ENCODE results near the gene CLRN2.

The CLRN2 gene

GRCh38 chr4:17510582-17510981 lies 4.4 kb upstream of the CLRN2 start:
- Histone ChIP-seq H3F3A (ENCODE audit: low read depth) (no peaks in the 10 kb centered on the region), H3K9ac (ENCODE audit: low read depth, low read length, poor library complexity, severe bottlenecking) (peak overlapping the region; percentile 84), H3K4me2 (ENCODE audit: low read depth, low read length, poor library complexity, severe bottlenecking) (peak overlapping the region; percentile 93), H3K9me3 (ENCODE audit: insufficient read depth, low read depth, low read length) (no peaks in the 10 kb centered on the region), H3K9me2 (replicated peaks; ENCODE audit: low read depth, low read length) (no peaks in the 10 kb centered on the region), H3K4me3 (ENCODE audit: low read length, poor library complexity, severe bottlenecking) (peak overlapping the region; percentile 91), H2AFZ (ENCODE audit: low read length) (no peak overlapping the region), H3K27me3 (ENCODE audit: insufficient read depth, low read length, poor library complexity, severe bottlenecking) (no peaks in the 10 kb centered on the region), H3K79me2 (ENCODE audit: insufficient read depth, low read length) (peaks cover 14% of the 10 kb centered on the region), H3K36me3 (ENCODE audit: insufficient read depth, low read length) (no peaks in the 10 kb centered on the region), H3K4me1 (ENCODE audit: insufficient read depth, low read length, poor library complexity, severe bottlenecking) (peaks cover 4% of the 10 kb centered on the region), H4K20me1 (ENCODE audit: insufficient read depth, low read length, poor library complexity, severe bottlenecking) (no peaks in the 10 kb centered on the region)
- TF ChIP-seq CTCF (conservative IDR thresholded peaks at IDR 0.05; ENCODE audit: low read length) (no peak), EZH2phosphoT487 (IDR thresholded peaks at IDR 0.05; ENCODE audit: borderline replicate concordance) (no peak)

GRCh38 chr4:17511051-17511450 lies 3.9 kb upstream of the CLRN2 start:
- Histone ChIP-seq H3K79me2 (ENCODE audit: insufficient read depth, low read length) (peaks cover 14% of the 10 kb centered on the region), H3K4me3 (ENCODE audit: low read length, poor library complexity, severe bottlenecking) (peak overlapping the region; percentile 91), H4K20me1 (ENCODE audit: insufficient read depth, low read length, poor library complexity, severe bottlenecking) (no peaks in the 10 kb centered on the region), H3K4me2 (ENCODE audit: low read depth, low read length, poor library complexity, severe bottlenecking) (peak overlapping the region; percentile 93), H2AFZ (ENCODE audit: low read length) (peak overlapping the region; percentile 92), H3K9me3 (ENCODE audit: insufficient read depth, low read depth, low read length) (no peaks in the 10 kb centered on the region), H3K9me2 (replicated peaks; ENCODE audit: low read depth, low read length) (no peaks in the 10 kb centered on the region), H3K9ac (ENCODE audit: low read depth, low read length, poor library complexity, severe bottlenecking) (peak overlapping the region; percentile 84), H3K36me3 (ENCODE audit: insufficient read depth, low read length) (no peaks in the 10 kb centered on the region), H3F3A (ENCODE audit: low read depth) (no peaks in the 10 kb centered on the region), H3K4me1 (ENCODE audit: insufficient read depth, low read length, poor library complexity, severe bottlenecking) (peaks cover 4% of the 10 kb centered on the region), H3K27me3 (ENCODE audit: insufficient read depth, low read length, poor library complexity, severe bottlenecking) (no peaks in the 10 kb centered on the region)
- no peak for TF ChIP-seq CTCF (conservative IDR thresholded peaks at IDR 0.05; ENCODE audit: low read length)
- no peak for TF ChIP-seq EZH2phosphoT487 (IDR thresholded peaks at IDR 0.05; ENCODE audit: borderline replicate concordance)

GRCh38 chr4:17511509-17511949 lies 3.4 kb upstream of the CLRN2 start:
- H3K4me3 ChIP-seq (ENCODE audit: low read length, poor library complexity, severe bottlenecking) = peak overlapping the region; percentile 91
- H3K27me3 ChIP-seq (ENCODE audit: insufficient read depth, low read length, poor library complexity, severe bottlenecking) = no peaks in the 10 kb centered on the region
- H3K4me2 ChIP-seq (ENCODE audit: low read depth, low read length, poor library complexity, severe bottlenecking) = peak overlapping the region; percentile 93

More at GRCh38 chr4:17511509-17511949, 3.4 kb upstream of the CLRN2 start:
- no peaks in the 10 kb centered on the region for H3K9me2 ChIP-seq (replicated peaks; ENCODE audit: low read depth, low read length)
- H3F3A ChIP-seq (ENCODE audit: low read depth) = no peaks in the 10 kb centered on the region
- H2AFZ ChIP-seq (ENCODE audit: low read length) = peak overlapping the region; percentile 92
- no peaks in the 10 kb centered on the region for H4K20me1 ChIP-seq (ENCODE audit: insufficient read depth, low read length, poor library complexity, severe bottlenecking)
- no peak for TF ChIP-seq EZH2phosphoT487 (IDR thresholded peaks at IDR 0.05; ENCODE audit: borderline replicate concordance)
- no peaks in the 10 kb centered on the region for H3K36me3 ChIP-seq (ENCODE audit: insufficient read depth, low read length)
- peak overlapping the region; percentile 84 for H3K9ac ChIP-seq (ENCODE audit: low read depth, low read length, poor library complexity, severe bottlenecking)
- peaks cover 14% of the 10 kb centered on the region for H3K79me2 ChIP-seq (ENCODE audit: insufficient read depth, low read length)
- H3K4me1 ChIP-seq (ENCODE audit: insufficient read depth, low read length, poor library complexity, severe bottlenecking) = peaks cover 4% of the 10 kb centered on the region
- H3K9me3 ChIP-seq (ENCODE audit: insufficient read depth, low read depth, low read length) = no peaks in the 10 kb centered on the region
